Epithelial cell of proximal tubule (primary cell): ENCODE results near the gene ADAMTS8. TPM values are rescaled to one million over a fixed set of nuclear protein-coding genes. Genes with fewer than 3 reads are reported as not detected.

Source experiments
- DNase-seq: peaks from one replicate; pipeline ENCODE4 v3.0.0-alpha.2; 2011; ENCODE audit warnings: low read depth
- H3K4me3 ChIP-seq: 2 replicates; pipeline ENCODE4 v1.5.1; 2011; ENCODE audit warnings: low read depth, mild to moderate bottlenecking, low read length
- total RNA-seq: library from RNA; depleted of rRNA; stranded (reverse); fragments of >200 nt; gene quantifications from 2 replicates; pipeline ENCODE4 v1.2.3, GENCODE V29; 2015
- TF ChIP-seq, protein P1 (sequence below): conservative IDR thresholded peaks from 2 replicates; pipeline ENCODE4 v1.5.1; 2012; ENCODE audit warnings: low read depth, mild to moderate bottlenecking, low read length

ADAMTS8 gene, protein sequence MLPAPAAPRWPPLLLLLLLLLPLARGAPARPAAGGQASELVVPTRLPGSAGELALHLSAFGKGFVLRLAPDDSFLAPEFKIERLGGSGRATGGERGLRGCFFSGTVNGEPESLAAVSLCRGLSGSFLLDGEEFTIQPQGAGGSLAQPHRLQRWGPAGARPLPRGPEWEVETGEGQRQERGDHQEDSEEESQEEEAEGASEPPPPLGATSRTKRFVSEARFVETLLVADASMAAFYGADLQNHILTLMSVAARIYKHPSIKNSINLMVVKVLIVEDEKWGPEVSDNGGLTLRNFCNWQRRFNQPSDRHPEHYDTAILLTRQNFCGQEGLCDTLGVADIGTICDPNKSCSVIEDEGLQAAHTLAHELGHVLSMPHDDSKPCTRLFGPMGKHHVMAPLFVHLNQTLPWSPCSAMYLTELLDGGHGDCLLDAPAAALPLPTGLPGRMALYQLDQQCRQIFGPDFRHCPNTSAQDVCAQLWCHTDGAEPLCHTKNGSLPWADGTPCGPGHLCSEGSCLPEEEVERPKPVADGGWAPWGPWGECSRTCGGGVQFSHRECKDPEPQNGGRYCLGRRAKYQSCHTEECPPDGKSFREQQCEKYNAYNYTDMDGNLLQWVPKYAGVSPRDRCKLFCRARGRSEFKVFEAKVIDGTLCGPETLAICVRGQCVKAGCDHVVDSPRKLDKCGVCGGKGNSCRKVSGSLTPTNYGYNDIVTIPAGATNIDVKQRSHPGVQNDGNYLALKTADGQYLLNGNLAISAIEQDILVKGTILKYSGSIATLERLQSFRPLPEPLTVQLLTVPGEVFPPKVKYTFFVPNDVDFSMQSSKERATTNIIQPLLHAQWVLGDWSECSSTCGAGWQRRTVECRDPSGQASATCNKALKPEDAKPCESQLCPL
- not detected in 2 replicates for total RNA-seq

DNA sequence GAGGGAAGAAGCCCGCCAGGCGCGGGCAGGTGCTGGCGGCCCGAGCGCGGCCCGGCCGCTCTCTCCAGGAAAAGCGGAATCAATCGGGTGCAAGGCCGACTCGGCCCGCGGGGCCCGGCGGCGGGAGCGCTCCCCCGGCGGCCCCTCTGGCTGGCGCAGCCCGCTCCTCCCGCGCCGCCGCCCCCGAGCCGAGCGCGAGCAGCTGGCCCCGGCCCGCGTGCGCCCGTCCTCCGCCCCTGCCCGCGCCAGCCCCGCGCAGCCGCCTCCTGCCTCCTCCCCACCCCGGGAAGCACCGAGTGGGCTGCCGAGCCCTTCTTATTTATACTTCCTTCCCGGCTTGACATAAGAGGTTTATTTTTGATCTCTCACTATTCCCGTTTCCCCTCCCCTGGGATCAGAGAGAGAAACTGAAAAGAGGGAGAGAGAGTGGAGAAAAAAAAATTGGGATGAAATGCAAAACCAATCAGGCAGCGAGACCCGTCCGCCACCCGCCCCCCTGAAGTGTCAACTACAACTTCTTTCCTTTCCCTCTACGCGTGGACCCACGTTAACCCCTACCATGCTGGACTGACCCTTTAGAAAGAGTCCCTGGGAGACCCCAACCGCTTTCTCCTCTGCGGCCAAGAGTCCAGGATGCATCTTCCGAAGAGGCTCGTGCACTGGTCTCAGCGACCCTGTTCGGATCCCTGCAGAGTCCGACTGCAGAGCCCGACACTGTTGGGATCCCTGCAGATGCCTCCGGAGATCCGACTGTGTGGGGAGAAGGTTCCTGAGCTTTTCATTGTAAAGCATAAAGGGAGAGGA is at the start of gene ADAMTS8:
Gene ADAMTS8, minus strand, starts transcription at position 294 of the 804 bp plus-strand sequence. CDS start 323 bp downstream, outside the sequence.
- peak within 1 kb of the TSS; percentile 5 for H3K4me3 ChIP-seq
- TF ChIP-seq, protein P1, sequence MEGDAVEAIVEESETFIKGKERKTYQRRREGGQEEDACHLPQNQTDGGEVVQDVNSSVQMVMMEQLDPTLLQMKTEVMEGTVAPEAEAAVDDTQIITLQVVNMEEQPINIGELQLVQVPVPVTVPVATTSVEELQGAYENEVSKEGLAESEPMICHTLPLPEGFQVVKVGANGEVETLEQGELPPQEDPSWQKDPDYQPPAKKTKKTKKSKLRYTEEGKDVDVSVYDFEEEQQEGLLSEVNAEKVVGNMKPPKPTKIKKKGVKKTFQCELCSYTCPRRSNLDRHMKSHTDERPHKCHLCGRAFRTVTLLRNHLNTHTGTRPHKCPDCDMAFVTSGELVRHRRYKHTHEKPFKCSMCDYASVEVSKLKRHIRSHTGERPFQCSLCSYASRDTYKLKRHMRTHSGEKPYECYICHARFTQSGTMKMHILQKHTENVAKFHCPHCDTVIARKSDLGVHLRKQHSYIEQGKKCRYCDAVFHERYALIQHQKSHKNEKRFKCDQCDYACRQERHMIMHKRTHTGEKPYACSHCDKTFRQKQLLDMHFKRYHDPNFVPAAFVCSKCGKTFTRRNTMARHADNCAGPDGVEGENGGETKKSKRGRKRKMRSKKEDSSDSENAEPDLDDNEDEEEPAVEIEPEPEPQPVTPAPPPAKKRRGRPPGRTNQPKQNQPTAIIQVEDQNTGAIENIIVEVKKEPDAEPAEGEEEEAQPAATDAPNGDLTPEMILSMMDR, result no peak
- DNase-seq, result no peak

DNA sequence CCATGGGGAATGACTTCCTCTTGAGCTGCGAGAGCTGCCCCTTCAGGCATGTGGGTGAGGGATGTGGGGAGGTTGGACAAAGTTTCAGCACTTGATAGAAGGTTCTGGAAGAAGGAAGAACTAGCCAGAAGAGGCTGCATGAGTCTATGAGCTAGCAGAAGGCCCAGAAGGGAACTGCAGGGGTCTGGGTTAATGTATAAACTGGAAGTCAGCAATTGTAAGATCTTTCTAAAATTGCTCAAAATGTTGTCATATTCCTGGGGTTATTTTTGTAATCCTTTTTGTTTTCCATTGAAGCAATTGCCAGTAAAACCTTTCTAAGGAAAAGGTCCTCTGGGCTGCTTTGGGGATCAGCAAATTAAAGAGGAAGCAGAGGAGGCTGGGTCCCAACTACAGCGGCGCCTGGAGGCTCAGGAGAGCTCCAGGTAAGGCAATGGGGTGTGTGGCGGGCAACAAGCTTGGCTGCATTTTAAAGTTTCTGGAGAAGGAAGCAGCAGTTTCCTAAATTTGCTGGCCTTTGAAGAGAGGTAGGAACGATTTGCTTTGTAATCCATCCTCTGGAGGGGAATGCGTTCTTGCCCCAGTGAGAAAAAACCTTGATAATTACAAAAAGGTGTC is 49.3 kb upstream of the ADAMTS8 start:
- TF ChIP-seq, protein P1, result no peak
- no peak overlapping the region for H3K4me3 ChIP-seq
- no peak for DNase-seq

- H3K4me3 ChIP-seq, result no peak overlapping the region
- DNase-seq, result no peak
- TF ChIP-seq, protein P1, result no peak
Observed at GRCh38 chr11:130476922-130477491, 48.6 kb upstream of the ADAMTS8 start.

DNA sequence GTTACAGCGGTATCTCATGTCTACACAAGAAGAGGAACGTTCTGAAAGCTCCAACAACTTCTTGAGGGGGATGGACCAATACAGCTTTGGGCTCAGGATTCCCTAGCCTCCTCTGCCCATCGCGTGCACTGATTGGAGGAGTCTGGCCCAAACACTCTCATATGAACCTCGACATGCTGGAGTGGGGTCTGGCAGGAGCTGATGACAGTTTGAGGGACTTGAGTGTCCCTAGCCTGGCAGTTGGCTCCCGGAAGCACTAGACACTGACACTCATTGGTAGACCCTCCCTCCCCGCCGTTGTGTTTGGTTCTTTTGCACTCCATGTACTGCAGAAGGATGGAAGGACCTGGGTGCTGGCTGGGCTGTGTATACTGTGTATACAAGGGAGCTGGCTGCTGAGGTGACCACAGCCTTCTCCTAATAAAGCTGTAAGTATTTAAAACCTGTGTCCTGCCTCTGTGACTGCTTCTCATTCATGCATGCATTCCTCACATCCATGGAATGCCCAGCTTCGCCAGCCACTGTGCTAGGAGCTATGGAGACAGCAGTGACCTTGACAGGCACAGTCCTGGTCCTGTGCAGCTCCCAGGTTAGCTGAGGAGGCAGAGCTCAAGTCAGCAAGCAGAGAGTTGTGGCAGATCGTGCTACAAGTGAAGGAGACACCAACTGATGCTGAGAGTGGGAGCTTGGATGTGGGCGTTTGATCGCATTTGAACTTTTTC is 48.0 kb upstream of the ADAMTS8 start:
- H3K4me3 ChIP-seq, result no peak overlapping the region
- TF ChIP-seq, protein P1, result no peak
- DNase-seq, result no peak

DNA sequence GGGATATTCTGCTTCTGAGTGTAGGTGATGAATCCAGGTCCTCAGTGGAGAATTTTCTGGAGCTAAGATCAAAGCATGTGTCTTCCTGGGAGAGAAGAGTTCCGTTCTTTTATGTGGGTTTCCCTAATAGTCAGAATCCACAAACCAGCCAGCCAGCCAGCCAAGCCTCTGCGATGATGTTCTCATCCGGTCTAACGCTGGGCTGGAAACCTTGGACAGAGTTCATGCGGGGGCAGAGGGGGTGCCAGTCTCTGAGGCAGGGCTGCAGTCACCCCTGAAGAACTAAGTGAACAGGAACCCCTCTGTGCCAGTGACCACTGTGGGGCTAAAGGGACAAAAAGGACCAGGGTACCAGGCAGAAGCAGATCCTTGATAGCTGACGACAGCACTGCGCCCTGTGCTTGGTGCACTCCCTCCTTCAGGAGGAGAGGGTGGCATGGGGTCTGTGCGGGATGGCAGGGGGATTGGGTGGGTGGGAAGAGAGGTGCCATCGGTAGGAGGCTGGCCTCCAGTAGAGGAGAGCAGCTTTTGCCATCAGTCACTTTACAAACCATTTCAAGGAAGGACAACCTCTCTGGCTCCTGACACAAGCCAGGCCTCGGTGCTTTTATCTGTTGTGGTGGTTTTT is 47.1 kb upstream of the ADAMTS8 start:
- no peak for DNase-seq
- no peak overlapping the region for H3K4me3 ChIP-seq
- TF ChIP-seq, protein P1, result no peak
